ENCODE results near the gene ACSF3.

ACSF3 gene

GRCh38 chr16:89093602-89094251, at the start of gene ACSF3:
Gene ACSF3 (plus strand): TSS chr16:89093852. CDS start chr16:89100682, 6,830 bp downstream.
- FAIRE-seq: no peak

GRCh38 chr16:89044418-89045180, 49.1 kb upstream of the ACSF3 start:
- FAIRE-seq: no peak

DNA sequence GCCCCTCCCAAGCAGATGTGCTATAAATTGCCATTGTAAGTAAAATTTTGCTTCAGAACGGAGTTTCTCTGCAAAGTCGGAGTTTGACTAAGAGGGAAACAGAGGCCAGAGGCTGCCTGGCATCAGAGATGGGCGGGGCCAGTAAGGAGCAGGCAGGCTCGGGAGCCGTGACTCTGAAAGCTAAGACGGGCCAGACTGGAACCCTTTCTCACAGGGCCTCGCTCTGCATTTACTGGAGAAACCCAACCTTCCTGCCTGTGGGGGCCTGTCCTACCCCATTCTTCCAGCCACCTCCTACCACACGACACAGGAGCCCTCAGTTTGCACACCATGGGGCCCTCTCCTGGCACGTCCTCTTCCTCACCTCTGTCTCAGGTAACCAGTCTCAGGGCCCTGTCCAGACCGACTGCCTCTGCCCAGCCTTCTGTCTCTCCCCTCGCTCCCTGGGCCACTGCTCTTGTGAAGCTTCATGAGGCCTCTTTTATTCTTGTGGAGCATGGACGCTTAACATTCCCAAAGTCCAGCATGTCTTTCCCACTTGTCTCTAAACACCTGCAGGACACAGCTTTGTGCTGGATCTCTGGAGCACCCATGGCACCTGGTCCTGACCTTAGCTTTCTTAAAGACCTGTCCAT, 48.4 kb upstream of the ACSF3 start:
- FAIRE-seq: no peak

GRCh38 chr16:89045881-89046280, 47.8 kb upstream of the ACSF3 start:
- FAIRE-seq: no peak

GRCh38 chr16:89046491-89046890, 47.2 kb upstream of the ACSF3 start:
- FAIRE-seq: no peak

DNA sequence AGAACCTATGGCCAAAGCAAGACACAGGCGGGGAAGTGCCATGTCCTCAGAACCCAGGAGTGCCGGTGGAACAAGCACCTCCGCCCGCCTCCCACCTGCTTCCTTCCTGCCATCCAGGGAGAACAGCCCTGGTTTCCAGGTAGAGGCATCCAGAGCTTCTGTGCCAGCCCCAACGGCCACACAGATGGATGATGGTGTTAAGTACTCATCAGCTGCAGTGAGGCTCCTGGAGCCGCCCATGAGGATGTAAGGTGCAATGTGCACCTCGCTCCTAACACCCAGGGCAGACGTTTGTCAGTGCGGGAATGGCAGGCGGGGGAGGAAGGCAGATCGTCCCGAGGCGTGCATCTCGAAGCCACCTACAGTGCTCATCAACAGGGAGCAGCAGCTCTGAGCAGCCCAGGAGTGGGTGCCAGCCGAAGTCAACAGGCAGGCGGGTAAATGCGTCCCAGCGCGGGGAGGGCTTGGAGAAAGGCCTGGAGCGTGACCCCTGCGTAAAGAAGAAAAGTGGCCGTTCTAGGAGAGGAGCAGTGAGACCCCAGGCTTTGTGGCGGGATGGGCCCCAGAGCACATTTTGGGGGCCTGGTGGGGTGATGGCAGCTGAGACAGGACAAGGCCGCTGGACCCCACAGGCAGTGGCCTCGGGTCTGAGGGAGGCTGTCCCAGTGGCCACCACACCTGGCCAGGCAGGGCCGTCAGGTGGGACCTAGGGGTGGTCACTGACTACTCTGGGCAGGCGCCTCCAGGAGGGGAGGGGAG, 46.1 kb upstream of the ACSF3 start:
- FAIRE-seq: no peak

DNA sequence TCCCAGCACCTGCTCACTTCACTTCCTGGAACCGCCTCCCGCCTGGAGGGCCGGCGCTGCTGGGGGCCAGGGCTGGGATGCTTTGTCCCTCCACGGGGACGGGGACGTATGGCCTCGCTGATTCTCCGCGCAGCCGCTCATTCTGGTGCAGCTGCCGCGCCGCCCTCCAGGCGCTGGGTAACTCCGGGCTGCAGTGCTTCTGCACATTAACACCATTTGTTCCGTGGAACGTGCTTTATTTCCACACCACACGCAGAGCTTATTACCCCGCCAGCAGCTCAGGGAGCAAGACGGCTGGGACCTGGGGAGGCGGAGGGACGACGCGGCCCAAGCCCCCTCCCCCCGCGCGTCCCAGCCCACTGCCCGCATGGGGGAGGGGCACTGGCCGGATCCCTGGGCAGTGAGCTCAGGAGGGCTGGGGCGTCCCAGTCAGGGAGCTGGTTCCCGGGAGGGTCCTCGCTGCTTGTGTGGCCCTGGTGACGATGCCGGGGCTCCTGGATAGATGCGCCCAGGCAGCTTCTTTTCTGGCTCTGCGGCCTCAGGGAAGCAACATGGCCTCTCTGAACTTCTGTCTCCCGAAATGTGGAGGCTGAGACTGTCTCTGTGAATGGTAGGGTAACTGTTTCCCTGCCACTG, 45.4 kb upstream of the ACSF3 start:
- FAIRE-seq: no peak

DNA sequence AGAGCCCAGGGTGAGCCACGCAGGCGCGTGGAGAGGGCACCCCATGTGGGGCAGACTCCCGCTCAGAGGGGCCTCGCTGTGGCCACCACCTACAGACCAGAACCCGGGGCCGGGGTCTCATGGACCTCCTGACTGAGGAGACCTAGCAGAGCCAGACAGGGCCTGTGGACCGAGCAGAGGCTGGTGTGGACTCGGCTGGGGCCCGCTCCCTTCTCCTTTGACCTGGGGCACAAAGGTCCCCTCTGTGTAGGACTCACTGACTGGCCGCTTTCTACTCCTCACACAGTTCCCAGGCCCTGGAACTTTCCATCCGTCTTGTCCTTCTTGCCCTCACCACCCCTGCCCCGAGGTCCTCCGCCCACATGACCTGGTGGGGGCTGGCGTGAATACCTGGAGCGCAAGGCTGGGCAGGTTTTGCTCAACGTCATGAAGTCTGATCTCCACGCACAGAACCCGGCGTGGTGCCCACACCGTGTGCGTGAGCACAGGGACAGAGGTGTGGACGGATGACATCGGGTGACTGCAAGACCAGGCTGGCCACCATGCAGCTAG, 44.7 kb upstream of the ACSF3 start:
- FAIRE-seq: no peak

- no peak for FAIRE-seq
Observed at GRCh38 chr16:89049484-89050118, 44.1 kb upstream of the ACSF3 start.

- FAIRE-seq: no peak
Observed at GRCh38 chr16:89050119-89050867, 43.4 kb upstream of the ACSF3 start.

DNA sequence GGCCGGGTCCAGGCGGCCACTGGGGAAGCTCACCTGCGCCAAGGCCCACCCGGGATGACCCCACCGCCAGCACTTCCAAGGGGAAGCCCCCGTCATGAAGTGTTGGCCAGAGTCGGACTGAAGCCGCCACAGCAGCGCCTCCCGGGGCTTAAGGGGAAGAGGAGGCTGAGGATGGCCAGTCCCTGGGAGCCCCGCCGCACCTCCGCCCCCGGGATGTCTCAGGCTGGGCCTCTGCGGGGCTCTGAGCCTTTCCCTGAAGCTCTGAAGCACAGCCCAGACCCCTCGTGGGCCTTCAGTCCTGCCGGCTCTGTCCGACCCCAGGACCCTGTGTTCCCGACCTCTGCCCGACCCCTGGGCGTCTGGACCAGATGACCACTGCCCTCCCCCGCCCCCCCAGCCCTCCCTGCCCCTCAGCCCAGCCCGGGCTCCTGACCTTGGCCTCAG, 42.8 kb upstream of the ACSF3 start:
- no peak for FAIRE-seq

DNA sequence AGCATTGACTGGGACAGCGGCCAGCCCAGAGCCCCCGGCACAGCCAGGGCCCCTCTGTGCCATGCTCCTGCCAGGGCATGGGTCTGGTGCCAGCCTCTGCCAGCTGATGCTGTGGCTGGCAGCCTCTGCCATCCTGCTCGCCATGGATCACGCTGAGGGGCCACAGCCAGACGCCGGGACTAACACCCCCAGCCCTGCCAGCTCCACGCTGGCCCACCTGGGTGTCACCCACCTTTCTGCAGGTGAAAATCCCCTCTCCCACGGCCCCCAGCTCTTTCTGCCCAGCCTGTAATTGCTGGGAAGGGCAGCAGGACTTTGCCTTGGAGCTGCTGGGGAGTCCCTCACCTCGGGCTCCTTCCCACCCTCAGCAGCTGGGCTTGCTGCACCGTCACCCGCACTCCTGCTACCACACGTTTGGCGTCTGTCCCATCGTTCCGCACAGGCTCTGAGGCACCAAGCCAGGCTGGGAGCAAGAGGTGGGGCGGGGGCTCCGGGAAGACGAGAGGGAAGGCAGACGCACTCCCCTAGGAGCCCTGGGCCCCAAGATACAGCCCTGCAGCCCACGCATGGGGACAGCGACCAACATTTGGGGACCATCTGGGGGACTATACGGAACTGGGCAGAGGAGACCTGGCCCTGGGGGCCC, 42.0 kb upstream of the ACSF3 start:
- no peak for FAIRE-seq

- FAIRE-seq: no peak
Observed at GRCh38 chr16:89052191-89052889, 41.3 kb upstream of the ACSF3 start.

DNA sequence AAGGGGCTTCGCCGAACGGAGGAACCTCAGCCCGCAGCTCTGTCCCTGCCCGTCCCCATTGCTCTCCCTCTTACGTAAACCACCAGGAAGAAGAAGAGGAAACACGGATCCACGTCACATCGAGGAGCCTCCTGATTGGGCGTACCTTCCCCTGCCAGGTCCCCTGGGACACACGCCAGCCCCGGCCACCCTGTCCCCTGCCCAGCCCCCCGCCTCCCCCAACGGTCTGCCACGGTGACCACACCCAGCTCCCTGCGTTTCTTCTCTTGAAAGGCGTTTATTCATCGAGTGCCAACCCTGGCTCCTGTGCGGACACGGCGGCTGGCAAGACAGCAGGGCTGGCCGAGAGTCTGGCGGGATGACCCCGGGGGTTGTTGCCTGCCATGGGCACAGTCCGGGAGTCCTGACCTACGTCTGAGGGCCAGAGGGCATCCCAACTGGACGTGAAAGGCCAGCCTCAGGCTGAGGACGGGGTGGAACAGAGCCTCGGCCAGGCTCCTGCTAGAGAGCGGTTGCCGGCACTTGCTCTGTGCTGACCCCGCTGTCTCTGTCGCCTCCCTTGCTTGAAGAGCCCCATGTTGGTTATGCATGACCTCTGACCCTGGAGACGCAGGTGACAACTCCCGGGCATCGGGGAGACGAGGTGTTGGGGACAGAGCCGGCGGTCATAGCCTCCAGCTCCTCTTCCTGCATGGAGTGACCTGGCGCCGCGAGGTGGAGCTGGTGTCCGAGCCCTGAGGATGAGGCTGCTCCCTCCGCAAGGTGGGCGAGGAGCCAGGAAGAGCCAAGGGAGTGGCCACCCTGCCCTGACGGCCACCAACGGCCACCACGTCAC, 40.5 kb upstream of the ACSF3 start:
- no peak for FAIRE-seq

DNA sequence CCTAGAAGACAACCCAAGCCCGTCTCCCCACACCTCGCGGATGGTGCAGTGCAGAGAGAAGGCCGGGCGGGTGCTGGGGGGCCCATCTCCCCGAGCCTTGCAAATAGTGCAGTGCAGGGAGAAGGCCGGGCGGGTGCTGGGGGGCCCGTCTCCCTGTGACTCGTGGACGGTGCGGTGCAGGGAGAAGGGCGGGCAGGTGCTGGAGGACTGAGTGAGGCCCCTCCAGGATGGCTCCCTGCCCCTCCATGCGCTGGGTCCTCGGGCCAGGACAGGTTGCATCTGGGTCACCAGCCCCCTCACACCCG, 40.0 kb upstream of the ACSF3 start:
- no peak for FAIRE-seq

GRCh38 chr16:89054261-89054661, 39.4 kb upstream of the ACSF3 start:
- FAIRE-seq: no peak

GRCh38 chr16:89054714-89055113, 38.9 kb upstream of the ACSF3 start:
- FAIRE-seq: no peak

DNA sequence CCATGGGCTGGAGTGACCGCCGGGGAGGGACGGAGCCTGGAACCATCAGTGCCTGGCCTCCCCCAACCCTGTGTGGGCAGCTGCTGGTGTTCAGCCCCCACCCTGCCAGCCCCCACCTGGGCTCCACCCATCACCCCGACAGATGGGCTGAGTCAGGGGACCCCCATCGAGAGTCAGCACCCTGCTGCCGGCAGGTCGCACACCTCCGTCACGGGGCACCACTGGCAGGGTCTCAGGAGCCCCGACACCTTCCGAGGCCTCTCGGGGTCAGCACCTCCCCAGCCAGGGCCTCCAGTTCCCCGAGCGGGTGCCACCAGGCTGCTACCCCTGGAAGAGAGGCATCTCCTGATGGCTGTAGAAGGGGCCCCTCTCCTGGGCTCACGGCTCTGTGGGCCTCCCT, 38.3 kb upstream of the ACSF3 start:
- FAIRE-seq: no peak

DNA sequence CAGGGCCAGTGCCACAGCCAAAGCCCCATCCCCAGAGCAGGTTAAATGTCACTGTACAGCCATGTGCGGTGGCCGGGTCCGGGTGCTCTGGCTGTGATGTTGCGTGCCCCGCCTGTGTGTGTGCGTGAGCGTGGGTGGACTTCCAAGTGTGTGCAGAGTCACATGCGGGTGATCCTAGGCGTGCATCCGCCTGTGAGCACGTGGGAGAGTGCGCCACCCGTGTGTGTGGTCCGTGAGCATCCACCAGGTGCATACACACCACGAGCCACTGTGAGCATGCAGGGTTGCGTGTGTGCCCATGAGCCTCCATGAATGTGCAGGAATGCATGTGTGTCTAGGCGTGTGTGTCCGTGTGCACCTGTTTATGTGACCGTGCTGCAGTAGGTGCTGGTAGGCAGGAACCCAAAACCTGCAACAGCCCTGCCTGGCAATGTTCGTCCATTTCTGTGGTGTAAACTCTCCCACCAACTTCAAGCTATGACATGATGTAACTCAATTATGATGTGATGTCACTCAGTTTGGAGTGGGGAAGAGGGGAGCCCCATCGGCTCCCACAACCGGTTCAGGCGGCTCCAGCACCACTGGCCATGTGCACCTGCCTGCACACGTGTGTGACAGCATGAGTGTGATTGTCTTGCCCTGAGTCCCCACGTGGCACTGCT, 37.6 kb upstream of the ACSF3 start:
- no peak for FAIRE-seq

Measured in endometrium (tissue), 2 donors.